Kidney glomerular epithelial cell (primary cell): ENCODE measurements around the gene HSPA1L.
"Not testable (repeated sequence)": the region's sequence is repeated elsewhere in the genome, so short reads cannot be mapped to it uniquely, and the experiment has no call there.

Experiments used
- DNase-seq: peaks from one replicate; lab custom pipeline; 2025; lab: John Stamatoyannopoulos, UW

HSPA1L gene

DNA sequence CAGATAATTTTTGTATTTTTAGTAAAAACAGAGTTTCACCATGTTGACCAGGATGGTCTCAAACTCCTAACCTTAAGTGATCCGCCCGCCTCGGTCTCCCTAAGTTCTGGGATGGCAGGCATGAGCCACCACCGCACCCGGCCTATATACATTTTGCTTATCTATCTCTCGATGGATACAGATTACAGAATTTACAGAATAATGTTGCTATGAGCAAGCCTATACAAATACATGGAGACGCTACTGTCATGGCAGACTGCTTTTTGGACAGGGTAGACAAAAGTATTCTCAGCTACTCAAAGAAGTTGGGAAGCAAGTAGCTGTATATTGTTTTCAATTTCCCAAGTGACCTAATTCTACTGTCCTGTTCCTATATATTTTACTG, 1.6 kb downstream of the HSPA1L start:
- no peak for DNase-seq

DNA sequence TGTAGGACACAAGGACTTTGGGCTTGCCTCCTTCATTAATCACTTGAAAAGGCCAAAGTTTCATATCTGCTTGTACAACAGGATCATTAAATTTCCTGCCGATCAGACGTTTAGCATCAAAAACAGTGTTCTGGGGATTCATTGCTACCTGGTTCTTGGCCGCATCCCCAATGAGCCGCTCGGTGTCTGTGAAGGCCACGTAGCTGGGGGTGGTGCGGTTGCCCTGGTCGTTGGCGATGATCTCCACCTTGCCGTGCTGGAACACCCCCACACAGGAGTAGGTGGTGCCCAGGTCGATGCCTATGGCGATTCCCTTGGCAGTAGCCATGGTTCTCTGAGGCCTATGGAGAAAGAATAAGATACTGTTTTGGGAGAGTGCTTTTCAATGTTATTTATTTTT, 3.4 kb downstream of the HSPA1L start:
- no peak for DNase-seq

DNA sequence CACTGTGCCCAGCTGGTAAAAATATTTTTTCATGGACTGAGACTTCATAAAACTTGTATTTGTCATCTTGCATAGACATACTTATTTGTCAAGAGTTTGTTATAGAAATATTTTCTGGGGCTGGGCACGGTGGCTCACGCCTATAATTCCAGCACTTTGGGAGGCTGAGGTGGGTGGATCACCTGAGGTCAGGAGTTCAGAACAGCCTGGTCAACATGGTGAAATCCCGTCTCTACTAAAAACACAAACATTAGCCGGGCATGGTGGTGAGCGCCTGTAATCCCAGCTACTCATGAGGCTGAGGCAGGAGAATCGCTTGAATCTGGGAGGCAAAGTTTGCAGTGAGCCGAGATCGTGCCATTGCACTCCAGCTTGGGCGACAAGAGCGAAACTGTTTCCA, 6.5 kb downstream of the HSPA1L start:
- not testable (repeated sequence) for DNase-seq

DNA sequence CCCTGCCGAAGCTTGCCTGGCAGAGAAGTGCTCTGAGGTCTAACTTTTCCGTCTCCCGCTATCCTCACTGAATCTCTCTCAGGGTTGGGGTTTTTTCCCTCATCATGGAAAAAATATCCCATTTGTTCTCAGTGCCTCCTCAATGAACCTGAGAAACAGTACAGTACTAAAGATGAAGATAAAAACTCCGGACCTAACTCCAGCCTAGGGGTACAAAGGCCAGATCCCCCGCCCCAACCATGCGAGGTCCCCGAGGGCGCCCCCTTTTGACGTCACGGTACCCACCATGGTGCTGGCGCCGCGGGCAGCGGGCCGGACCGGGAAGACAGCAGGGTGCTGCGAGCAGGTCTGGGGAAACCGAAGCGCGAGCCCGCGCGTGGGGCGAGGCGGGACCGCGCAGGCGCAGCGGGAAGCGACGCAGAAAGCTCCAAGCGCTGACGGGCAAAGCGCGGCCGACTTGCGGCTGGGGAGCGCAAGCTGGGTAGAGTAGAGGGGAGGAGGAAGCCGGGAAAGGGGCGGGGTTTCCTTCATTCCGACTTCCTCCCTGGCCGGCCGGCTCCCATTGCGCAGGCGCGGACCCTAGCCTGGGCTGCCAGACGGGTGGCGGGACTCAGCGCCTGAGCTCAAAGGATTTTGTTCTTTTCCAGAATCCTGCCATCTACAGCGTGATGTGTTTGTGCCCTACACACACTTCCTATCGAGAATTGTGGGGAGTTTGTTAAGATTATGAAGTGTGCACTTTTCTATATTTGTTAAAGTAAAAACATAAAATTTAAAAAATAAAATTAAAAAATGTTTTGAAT, 8.4 kb downstream of the HSPA1L start, which contains the start of gene LSM2:
Gene LSM2, minus strand, starts transcription at position 497 of the 803 bp plus-strand sequence. Its CDS starts 209 bp downstream, at position 288.
- DNase-seq = peak; percentile 93

DNA sequence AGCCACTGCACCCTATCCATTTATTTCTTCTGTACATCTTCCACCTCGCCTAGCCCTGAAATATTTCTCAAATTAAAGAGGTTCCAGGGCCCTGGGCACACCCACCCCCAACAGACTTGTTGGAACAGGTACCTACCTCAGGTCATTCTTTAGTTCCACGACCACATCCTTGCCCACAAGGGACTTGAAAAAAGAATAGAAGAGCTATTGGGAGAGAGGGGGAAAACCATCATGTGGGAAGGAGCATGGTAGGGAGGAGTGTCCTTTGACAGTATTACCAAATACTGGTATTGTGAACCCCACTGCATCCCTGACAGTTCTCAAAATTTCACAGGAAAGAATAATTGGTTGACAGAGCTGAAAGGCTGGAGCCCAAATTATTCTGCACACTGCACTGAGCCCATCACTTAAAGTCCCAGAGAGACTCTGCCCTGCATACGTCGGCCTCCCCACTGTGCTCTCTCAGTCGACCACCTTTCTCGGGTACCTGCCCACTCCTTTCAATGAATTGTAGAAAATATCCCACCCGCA, 9.1 kb downstream of the HSPA1L start:
- DNase-seq = no peak

DNA sequence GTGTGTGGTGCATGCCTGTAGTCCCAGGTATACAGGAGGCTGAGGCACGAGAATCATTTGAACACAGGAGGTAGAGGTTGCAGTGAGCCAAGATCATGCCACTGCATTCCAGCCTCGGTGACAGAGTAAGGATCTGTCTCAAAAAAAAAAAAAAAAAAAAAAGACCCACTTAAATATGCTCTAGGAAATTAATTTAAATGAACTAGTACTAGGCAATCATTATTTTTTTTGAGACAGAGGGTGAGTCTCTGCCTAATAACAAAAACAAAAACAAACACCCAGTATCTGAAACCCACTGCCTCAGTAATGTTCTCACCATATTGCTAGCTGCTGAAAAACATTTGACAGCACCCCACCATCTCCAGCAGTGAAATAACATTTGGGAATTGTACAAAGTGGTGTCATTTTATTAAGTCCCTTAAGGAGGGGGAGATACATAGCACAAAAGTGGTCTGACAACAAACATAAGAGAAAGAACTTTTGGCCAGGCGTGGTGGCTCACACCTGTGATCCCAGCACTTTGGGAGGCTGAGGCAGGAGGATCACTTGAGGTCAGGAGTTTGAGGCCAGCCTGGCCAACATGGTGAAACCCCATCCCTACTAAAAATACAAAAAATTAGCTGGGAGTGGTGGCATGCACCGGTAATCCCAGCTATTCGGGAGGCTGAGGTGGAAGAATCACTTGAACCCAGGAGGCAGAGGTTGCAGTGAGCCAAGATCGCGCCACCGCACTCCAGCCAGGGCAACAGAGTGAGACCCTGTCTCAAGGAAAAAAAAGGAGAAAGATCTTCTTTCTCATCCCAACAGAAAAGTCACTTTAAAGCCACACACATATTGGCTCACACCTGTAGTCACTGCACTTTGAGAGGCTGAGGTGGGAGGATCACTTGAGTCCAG, 13.8 kb downstream of the HSPA1L start:
- not testable (repeated sequence) for DNase-seq

DNA sequence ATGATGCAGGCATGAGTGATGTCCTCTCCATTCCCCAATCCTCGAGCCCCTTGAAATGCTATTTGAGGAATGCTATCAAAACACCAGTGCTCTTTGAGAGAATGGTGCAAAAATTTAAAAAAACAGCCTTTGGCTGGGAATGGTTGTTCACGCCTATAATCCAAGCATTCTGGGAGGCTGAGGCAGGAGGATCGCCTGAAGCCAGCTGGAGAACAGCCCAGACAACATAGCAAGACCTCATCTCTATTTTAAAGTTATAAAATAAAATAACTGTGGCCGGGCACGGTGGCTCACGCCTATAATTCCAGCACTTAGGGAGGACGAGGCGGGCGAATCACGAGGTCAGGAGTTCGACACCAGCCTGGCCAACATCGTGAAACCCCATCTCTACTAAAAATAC, 15.3 kb downstream of the HSPA1L start:
- DNase-seq = no peak

DNA sequence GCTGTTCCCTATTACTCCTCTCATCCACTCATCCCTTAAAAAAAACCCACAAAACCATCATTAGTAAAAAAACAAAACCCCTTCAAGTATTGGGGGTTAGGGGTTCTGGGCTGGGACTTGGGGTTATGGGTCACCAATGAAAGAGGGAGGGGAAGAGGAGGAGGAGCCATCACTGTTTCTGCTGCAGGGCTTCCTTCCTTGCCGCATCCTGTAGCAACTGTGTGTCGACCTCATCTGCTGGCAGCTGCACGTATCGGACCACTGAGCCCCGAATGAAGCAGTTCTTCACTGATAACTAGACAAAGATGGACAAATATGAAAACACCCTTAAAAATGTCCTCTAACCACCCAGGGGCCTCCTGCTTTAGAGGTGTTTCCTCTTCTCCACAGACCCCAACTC, 17.5 kb downstream of the HSPA1L start:
- DNase-seq = no peak

DNA sequence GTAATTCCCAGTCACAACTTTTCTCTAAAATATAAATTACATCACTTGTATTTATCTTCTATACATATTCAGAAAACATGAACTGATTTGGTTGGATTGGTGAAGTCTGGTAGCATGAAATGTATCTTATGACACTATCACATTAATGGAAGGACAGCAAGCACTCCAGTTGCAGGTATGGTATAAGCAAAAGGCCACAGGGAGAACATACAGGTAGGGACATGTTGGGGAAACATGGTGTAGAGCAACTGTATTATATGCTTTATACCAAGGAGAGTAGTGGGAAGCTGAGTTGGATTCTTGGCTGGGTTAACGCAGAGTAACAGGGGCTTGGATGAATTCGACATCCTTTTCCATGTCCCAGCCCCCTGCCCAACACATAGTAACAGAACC, 18.1 kb downstream of the HSPA1L start:
- DNase-seq = no peak

DNA sequence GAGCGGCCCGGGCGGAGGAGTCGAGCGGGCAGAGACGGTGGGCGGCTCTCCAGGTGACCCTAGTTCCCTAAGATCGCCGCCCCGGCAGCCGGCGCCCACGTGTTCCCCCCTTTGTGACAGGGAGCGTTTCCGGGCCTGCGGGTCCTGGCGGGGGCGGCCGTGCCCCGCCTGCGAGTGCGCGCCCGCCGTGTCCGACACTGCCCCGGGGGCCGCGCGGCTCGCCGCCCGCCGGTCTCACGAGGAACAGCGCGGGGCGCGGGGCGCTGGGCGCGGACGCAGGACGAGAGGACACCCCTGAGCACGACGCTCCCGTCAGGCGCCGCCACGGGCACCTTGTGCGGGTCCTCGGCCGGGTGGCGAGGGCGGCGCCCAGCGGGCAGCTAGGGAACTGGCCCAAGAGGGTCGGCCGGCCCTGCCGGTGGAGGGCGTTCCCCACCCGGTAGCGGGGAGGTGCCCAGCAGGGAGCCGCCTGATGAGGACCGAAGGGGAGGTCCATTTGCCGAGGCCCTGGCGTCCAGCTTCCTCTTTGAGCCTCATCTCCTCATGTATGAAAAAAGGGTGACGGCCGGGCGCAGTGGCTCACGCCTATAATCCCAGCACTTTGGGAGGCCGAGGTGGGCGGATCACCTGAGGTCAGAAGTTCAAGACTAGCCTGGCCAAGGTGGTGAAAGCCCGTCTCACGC, 19.3 kb downstream of the HSPA1L start, which contains the start of gene VARS1:
Gene VARS1, minus strand, starts transcription at position 137 of the 683 bp plus-strand sequence. CDS start 535 bp downstream, outside the sequence.
- DNase-seq = peak; percentile 73

DNA sequence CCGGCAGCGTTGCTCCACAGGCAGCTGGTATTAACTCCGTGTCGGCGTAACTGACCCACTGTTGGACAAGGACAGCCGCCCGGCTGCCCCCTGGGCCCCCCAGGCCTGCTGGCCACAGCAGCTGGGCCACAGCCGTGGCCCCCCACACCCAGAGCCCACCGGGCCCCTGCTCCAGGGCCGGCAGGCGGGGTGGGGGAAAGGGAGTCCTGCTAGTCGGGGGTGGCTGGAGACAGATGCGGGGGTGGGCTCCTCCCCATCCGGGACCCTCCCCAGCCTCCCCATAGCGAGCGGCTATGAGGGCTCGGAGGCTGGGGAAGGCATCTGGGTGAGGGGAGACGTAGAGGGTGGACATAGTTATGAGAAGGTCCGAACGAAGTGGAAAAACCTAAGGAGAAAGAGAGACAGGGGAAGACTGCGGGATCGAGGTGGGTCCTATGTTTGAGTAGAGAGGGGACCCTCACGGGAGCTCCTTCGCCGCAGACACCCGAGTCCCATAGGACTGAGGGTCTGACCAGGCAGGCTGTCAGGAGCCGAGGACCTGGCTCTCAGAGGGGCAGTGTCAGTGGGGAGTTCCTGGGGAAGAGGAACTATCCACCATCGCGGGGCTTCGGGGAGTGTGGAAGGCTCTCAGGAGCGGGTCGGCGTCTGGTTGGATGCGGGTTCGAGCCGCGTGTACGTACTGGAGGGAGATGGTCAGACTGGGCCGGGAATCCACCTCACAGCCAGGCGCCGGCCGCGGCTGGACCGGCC, 20.0 kb downstream of the HSPA1L start:
- no peak for DNase-seq

DNA sequence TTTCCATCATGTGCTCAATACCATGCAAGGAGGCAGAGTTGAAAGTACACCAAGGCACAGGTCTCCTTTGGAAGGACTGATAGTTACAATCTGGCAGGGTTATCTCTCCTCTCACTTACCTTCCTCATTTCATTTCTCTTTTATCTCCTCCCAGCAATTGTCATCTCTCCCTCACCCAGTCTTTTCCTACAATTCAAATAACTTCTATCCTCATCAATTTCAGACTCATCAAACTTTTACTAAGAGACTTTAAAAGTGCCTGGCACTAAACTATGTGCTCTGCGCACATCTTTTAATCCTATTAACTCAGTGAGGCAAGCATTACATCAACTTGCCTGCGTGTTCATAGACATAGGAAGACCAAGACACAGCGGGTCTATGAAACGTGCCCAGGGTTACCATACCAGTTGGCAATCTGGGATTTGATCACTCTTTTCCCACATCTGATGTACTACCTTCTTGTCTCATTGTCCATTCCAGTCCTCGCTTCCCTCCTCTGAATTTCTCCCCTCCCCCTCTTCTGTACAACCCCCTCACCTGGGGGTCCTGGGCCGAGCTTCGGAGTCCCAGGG, 20.7 kb downstream of the HSPA1L start:
- DNase-seq = no peak

DNA sequence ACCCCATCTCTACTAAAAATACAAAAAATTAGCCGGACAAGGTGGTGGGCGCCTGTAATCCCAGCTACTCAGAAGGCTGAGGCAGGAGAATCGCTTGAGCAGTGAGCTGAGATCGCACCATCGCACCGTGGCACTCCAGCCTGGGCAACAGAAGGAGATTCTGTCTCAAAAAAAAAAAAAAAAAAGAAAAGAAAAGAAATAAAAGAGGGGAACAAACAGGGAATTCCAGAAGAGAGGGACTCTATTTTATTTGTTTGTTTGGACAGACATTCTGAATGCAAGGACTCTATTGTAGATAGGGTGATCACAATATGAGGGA, 21.2 kb downstream of the HSPA1L start:
- DNase-seq = not testable (repeated sequence)

DNA sequence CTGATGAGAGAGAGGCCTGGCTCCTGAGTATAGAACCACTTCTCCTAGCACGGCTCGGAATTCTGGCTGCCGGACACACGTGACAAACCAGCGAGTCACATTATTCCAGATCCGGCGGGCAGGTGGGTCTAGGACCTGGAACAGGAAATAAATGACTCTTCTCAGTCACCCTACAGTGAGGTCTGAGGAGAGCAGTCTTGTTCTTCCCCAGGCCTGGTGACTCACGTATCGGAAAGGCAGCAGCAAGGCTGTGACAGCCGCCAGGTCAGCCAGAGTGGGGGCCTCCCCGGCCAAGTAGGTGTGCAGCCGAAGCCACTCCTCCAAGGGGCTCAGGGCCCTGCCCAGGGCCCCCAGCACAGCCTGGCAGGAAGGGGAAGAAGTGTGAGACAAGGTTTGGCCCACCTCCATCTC, 22.3 kb downstream of the HSPA1L start:
- DNase-seq = peak; percentile 22

DNA sequence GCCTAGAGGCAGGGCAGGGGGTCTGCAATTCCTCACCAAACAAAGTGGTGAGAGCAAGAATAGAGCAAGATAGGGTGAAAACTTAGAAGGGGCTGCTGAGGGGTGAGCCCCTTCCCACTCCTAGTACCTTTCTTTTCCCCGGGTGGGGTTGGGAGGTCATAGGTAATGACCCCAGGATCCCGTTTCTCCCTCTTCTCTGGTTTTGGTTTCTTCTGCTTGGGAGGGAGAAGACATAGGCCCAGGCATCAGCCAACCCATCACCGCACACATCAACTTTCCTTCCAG, 23.1 kb downstream of the HSPA1L start:
- no peak for DNase-seq

DNA sequence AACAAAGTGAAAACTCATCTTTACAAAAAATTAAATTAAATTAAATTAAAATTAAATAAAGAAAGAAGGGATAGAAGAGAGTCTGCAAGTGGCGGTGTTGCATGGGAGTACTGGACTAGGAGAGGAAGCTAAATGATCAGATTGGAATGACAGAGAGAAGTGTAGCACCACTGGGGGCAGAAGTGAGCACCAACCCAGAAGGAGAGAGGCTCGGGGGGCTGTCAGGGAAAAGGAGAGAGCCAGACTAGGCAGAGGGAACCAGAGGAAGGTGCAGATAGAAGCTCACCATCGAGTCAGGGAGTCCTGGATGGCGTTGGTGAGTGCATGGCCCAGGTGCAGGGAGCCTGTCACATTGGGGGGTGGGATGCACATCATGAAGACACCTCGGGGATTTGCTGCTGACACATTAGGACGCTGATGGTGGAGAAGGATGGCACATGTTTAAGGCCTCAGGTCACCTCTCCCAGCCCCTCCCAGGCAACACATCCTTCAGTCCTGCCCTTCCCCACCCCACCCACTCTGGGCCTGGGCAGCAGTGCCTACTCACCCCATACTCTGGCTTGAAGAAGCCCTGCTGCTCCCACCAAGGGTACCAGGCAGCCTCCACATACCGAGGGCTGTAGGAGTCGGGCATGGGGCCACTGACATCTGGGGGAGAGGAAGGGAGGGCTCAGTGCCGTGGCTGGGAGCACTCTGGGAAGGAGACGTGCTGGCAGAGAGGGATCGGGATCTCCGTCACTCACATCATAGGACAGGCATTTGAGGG, 23.6 kb downstream of the HSPA1L start:
- DNase-seq = peak; percentile 34

DNA sequence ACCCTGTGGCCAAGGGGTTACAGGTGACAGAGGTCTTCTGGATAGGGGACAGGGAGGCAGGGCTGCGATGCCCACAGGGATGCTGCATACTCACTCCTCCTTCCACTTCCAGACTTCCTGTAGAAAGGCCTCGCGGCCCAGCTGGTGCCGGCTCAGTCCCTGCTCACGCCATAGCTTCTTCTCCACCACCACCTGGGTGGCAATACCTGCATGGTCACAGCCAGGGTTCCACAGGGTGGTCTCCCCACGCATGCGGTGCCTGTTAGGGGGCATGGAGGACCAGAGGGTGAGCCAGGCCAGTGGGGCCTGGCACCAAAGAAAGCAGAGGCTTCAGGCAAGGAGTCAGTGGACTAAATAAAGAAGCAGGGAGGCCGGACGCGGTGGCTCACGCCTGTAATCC, 29.6 kb downstream of the HSPA1L start:
- DNase-seq = no peak

DNA sequence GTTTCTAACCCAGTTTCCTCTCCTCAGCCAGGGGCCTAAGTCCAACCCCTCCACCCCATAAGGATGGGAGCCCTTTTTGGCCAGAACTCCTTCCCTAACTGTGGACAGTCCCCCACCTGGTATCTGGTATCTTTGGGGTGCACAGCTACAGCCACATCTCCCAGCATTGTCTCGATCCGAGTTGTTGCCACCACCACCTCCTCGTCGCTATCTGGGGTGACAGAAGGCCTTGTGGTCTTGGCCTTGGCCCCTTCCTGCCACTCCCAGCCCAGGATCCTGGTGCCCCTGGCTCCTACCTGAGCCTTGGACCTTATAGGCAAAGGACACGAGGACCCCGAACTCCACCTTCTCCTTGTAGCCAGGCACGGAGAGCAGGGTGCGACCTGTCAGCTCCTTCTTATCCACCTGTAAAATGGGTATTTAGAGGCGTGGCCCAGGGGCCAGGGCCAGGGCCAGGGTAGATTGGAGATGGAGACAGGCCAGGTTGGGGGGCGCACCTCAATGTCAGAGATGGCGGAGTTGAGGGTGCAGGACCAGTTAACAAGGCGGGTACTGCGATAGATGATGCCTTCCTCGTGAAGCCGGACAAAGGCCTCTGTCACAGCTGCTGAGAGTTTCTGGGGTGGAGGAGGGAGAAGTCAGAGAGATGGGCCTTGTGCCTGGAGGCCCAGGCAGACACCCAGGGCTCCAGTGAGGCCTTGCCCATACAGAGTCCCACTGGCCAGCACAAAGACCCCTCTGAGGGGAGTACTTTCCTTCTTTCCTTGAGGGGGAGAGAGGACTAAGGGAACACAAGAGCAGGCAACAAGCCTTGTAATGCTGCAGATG, 30.8 kb downstream of the HSPA1L start:
- DNase-seq = no peak

DNA sequence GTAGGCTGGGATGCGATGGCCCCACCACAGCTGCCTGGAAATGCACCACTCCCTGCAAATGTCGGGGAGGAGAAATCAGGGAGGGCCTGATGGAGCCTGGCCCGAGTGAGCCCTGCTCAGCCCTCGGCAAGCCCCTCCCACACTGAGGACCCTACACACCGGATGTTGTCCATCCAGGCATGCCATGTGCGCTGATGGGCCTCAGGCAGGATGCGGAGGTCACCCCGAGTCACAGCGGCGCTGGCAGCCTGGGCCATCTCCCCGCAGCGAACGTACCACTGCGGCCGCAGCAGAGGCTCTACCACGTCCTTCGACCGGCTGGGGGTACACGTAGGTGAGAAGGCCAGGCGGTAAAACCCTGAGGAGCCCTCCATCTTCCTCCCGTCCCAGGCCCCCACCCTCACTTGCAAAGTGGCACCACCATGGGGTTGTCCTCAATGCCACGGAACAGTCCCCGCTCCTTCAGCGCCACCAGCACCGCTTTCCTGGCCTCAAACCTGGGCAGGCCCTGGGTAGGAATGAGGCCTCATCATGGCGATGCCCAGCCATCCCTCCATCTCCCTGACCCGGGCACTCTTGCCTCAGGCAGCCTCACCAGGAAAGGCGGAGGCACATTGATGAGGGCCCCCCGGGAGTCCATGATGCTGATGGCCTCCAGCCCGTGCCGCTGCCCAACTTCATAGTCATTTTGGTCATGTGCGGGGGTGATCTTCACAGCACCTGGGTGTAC, 32.8 kb downstream of the HSPA1L start:
- no peak for DNase-seq
